ENCODE data around the gene PPARGC1A.

Gene PPARGC1A

GRCh38 chr4:23889814-23890341 lies at the start of gene PPARGC1A:
TSS of gene PPARGC1A (minus strand) at chr4:23890047. CDS start at chr4:23889957, 90 bp downstream.
- DNase-seq = peak in 12 of 14 donors; percentile 22 to 64 (median 32)

- peak in 4 of 14 donors; percentile 7 to 38 (median 21) for DNase-seq
These were observed 48.9 kb upstream of the PPARGC1A start for GRCh38 chr4:23938796-23939195.

- no peak for DNase-seq
These were observed 47.3 kb upstream of the PPARGC1A start for GRCh38 chr4:23937173-23937572.

- peak in 5 of 14 donors; percentile 10 to 56 (median 34) for DNase-seq
These were observed 45.1 kb upstream of the PPARGC1A start for GRCh38 chr4:23934915-23935314.

GRCh38 chr4:23934223-23934622 lies 44.4 kb upstream of the PPARGC1A start:
- DNase-seq = no peak

GRCh38 chr4:23932901-23933308 lies 43.1 kb upstream of the PPARGC1A start:
- DNase-seq = no peak

- no peak for DNase-seq
These were observed 42.3 kb upstream of the PPARGC1A start for GRCh38 chr4:23932186-23932585.

- peak in 1 of 14 donors; percentile 7 for DNase-seq
These were observed 41.6 kb upstream of the PPARGC1A start for GRCh38 chr4:23931489-23931830.

- DNase-seq = peak in 13 of 14 donors; percentile 9 to 76 (median 47)
These were observed 41.1 kb upstream of the PPARGC1A start for GRCh38 chr4:23930750-23931488.

GRCh38 chr4:23929248-23929647 lies 39.4 kb upstream of the PPARGC1A start:
- no peak for DNase-seq

GRCh38 chr4:23924556-23924955 lies 34.7 kb upstream of the PPARGC1A start:
- no peak for DNase-seq

- DNase-seq = no peak
These were observed 34.0 kb upstream of the PPARGC1A start for GRCh38 chr4:23923840-23924239.

- DNase-seq = no peak
These were observed 33.3 kb upstream of the PPARGC1A start for GRCh38 chr4:23923141-23923540.

- DNase-seq = peak in 3 of 14 donors; percentile 8 to 35 (median 18)
These were observed 32.8 kb upstream of the PPARGC1A start for GRCh38 chr4:23922541-23923111.

GRCh38 chr4:23922013-23922412 lies 32.2 kb upstream of the PPARGC1A start:
- DNase-seq = no peak

- DNase-seq = no peak
These were observed 31.6 kb upstream of the PPARGC1A start for GRCh38 chr4:23921447-23921845.

GRCh38 chr4:23920716-23921446 lies 31.0 kb upstream of the PPARGC1A start:
- DNase-seq = no peak

- DNase-seq = no peak
These were observed 30.4 kb upstream of the PPARGC1A start for GRCh38 chr4:23920296-23920695.

- no peak for DNase-seq
These were observed 26.4 kb upstream of the PPARGC1A start for GRCh38 chr4:23916282-23916681.

GRCh38 chr4:23915459-23916132 lies 25.7 kb upstream of the PPARGC1A start:
- DNase-seq = no peak

- DNase-seq = no peak
These were observed 22.0 kb upstream of the PPARGC1A start for GRCh38 chr4:23911675-23912455.

- DNase-seq = no peak
These were observed 19.8 kb upstream of the PPARGC1A start for GRCh38 chr4:23909671-23910070.
